ENCODE results near the gene TMPRSS4.

TMPRSS4 gene

DNA sequence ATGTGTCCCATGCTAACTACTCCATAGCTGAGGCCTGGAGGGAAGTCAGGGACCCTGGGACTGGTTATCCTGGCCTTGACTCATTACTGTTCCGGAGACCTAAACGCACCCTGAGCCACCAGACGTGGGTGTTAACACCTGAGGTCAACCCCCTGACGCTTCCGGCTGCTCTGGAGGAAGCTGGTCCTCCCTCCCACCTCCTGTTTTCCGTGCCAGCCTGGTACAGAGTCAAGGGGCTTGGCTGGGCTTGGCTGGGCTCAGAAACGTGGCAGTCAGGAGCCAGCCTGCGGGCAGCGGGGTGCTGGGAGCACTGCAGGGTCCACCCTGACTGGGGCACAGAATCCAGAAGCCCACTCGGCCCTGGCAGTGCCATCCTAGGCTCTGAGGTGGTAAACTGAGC lies 2.6 kb downstream of the TMPRSS4 start:
- no peak for DNase-seq (ENCODE audit: low read depth)

DNA sequence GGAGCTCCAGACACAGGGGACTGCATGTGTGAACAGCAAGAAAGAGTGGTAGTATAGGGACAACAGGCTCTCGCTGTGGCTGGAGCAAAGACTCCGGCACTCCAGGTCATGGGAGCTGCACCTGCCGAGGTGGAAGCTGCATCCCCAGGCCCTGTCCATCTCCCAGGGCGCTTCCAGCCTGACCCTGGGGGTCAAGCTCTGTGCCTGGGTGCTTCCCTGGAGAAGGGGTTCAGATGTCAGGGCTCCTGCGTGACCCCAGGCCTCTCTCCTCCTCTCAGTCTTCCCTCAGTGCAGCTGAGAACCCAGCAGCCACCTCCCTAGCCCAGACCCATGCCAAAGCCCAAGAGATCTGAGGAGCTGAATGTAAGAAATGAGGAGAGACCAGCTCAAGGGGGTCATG lies 3.4 kb downstream of the TMPRSS4 start:
- DNase-seq (ENCODE audit: low read depth): no peak

DNA sequence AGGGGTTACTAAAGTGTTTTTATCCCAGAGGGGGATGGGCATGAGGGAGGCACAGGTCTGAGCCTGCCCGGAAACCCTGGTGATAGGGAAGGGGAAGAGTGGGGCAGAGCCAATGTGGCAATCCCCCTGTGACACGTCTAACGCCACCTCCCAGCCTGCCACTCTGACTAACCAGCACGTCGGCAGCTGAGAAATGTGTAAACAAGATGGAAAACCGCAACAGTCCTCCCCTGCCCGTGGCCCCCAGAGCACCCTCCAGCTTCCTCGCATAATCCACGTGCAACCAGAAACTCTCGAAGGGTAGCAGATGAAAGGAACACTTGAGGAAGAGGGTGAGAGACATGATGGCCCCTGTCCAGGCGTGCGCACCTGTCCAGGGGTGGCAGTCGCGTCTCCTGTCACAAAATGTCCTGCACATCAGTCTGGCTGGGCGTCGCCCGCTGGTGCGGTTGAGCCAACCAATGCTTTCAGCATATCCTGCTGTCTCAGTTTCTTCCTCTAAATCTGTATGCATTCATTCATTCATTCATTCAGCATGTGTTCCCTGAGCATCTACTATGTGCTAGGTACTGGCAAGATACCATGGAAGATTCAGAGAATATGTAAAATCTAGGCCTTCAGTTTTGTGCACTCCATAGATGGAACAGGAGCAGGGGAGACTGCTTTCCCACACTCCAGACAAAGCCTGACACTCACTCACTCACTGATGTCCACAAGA lies 4.5 kb downstream of the TMPRSS4 start:
- no peak for DNase-seq (ENCODE audit: low read depth)

DNA sequence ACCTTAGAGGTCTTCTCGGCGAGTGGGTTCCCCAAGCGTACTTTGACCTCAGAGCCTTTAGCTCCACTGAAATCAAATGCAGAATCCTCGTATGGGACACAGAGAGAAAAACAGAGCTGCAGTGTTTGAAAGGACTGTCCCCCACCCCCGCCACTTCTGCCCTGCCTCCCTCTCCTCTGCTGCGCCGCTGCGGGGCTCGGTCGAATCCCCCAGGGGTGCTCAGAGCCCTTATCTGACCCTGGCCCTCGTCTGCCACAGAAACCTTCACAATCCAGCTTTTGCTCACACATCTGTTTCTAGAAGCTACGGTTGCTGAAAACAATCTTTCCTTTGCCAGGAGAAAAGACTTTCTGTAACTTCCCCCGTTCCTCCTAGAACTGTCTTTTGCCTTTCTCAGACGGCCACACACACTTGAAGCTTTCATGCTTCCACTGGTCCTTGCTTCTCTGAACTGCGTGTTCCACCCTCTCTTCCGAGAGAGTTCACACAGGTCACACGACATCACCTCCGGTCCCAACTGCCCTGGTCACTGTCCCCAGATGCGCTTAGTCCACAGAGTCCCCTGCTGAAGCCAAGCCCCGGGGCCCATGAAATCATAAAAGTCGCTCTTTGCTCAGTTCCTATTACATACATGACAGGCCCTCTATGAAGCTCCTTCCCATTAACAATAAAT lies 6.1 kb downstream of the TMPRSS4 start:
- no peak for DNase-seq (ENCODE audit: low read depth)

DNA sequence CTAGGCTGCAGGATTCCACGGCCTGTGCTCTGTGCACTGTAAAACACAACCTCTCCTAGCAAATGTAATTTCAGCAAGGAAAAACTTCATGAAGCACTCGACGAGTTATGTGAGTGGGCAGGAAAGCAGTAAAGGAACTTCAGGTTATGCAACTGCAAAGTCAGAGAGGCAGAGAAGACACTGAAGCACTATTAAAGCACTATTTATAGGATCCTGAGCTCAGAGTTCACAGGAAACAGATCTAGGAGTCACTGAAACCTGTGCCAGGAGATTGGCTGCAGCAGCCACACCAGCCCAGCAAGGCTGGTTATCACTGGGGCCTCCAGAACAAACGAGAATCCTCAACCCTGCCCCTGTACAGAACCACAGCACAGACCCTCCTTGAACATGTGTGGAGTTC lies 7.4 kb downstream of the TMPRSS4 start:
- no peak for DNase-seq (ENCODE audit: low read depth)

DNA sequence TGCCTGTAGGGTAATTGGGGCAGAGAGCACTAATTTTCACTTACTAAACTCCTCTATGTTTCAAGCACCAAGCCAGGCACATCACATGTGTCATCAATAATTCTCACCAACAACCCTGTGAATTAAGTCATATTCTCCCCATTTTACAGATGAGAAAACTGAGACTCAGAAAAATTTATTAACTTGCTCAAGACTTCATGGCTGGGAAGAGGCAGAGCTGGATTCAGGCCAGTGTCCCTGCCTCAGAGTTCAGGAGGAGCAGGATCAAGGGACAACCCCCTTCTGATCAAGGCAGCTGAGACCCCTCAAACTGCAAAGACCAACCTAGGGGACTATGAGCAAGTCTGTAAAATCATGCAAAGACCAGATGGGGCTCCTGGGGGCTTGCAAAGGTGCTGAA lies 7.8 kb downstream of the TMPRSS4 start:
- no peak for DNase-seq (ENCODE audit: low read depth)

DNA sequence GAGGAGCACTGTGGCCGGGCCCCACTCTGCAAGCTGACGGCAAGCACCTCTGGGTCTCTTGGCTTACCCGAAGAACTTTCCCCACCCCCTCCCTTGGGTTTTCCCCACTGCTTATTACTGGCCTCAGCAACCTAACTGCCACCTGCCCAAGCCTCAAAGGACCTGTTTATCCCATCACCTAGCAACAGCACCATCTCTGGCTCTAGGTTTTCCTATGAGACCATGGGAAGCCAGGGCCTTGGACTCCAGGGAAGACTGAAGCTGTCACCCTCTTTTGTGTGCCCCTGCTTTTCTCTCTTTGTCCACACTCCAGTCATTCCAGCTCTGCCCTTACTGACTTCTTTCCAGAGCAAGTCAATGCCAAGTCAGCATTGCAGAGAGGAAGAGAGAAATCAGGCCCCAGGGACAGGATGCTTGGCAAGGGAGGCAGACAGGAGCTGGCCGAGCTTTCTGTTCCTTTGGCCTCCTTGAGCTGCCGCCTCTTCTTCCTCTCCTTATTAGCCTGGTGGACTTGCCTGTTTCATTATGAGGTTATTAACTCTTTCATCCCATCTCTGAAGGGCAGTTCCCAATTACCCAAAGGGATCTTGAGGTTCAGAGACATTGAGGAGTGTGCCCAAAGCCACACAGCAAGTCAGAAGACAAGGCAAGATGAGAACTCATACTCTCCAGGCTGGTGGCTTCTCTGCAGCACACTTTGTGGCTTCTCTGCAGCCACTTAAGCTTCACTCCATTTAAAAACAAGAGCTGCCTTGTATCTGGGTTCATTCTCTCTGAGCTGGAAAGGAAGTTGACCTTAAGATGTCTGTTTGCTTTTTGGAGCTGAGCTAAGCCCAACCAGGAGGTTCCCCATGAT lies 10.3 kb downstream of the TMPRSS4 start, which contains the start of gene SMIM35:
Gene SMIM35, minus strand, starts transcription at position 51 of the 856 bp plus-strand sequence. CDS start 206 bp downstream, outside the sequence.
- DNase-seq (ENCODE audit: low read depth): no peak

DNA sequence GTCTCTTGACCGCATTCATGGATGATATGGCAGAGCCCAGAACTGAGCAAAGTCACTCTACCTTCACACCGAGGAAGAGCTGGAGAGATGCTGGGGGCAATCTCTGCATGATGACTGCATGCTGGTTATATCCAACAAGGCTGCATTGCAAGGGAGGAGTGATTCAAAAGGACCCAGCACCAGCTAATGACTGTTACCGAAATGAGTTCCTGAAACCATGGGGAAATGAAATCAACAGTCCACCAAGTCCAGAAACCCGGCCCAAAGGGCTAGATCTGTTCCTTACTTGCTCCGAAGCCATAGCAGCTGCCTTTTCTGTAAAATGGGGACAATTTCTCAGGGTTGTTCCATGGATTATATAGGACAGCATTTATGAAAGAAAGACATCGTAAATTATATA lies 11.1 kb downstream of the TMPRSS4 start:
- DNase-seq (ENCODE audit: low read depth): no peak

DNA sequence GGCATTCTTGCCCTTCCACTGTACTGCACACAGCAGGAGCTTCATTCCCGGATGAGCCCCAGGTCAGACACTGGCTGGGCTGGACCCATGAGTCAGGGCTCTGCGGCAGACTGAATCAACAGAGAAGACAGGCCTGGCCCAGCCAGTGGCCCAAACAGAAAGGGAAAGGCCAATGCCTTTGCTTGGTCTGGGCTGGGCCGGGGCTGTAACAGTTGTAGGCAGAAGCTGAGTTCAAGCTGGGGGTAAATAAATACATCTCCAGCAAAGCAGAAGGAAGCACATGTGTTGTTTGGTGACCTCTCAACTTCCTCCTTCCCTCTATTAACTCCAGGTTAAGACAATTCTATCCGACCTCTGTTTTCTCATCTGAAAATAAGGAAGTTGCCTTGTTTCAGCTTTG lies 11.7 kb downstream of the TMPRSS4 start:
- no peak for DNase-seq (ENCODE audit: low read depth)

DNA sequence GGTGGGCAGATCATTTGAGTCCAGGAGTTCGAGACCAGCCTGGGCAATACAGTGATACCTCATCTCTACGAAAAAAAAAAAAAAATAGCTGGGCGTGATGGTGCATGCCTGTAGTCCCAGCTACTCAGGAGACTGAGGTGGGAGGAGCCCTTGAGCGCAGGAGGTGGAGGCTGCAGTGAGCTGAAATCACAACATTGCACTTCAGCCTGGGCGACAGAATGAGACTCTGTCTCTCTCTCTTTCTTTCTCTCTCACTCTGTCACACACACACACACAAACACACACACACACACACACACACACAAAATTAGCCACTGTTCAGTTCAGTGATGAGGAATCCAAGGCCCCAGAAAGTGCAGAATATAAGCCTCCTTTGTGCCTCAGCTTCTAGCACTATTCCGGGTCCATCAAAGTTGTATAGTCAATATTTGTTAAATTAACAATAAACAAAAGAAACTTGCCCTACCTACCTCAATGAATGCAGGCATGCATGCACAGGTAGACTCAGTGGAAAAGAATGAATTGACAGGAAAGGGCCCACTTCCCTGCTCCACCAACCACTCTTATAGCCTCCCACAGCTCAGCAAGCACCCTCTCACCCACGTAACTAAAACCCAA lies 13.8 kb downstream of the TMPRSS4 start:
- DNase-seq (ENCODE audit: low read depth): no peak

DNA sequence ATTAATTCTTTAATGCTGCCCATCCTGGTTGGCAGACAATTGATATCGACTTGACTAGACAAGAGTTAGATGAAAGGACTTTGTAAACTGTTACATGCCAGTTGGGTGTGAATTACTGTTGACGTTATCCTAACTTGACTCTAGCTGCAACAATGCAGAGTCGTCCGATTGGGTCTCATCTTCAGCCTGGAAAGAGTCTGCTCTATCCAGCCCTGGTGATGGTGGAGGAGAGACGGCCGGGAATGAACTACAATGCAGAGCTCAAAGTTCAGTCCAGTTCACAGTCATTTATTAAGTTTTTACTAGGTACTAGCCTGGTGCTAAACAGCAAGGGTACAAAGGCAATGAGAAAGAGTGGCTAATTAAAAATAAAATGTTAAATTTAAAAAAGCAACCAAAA lies 14.8 kb downstream of the TMPRSS4 start:
- DNase-seq (ENCODE audit: low read depth): no peak

DNA sequence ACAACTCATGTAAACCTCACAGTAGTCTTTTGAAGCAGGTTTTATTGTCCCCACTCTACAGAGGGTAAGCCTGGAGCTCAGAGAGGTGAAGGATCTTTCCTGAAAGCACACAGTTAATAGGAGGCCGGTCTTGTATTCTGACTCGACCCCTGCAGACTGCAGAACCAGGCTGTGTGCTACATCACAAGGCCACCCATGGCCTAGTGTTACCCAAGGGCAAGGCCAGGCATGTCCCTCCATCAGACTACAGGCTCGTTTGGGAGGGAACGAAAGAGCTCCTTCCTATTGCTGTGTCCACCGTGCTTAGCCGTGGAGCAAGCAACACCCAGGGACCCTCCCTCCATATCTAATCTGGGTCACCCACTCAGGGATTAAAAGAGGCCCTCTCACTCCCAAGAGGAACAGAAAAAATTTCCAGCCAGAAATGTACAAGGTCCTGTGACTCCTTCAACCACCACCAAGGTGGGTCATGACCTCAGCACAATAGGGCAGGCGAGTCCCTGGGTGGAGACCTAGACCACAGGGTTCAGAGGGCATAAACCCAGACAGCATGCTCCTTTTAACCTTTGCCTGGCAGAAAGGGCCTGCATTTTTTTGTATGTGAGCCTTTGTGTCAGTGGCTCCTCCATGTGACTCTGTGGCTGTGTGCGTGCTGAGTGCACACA lies 16.2 kb downstream of the TMPRSS4 start:
- no peak for DNase-seq (ENCODE audit: low read depth)

DNA sequence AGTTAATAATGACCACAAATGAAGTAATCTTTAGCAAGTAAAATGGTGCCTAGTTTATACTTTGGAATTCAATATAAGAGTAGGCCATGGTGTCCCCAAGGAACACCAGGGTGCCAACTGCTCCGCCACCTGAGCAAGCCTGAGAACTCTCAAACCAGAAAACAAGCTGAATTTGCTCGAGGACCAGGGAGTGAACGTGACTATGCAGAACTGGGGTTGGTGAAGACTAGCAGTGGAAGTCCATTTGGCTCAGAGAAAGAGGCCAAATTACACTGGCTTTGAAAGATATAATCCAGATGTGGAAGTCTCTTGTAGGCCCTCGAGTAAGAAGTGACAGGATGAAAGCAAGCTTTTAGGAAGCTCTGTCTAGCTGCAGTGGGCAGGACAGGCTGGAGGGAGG lies 18.6 kb downstream of the TMPRSS4 start:
- DNase-seq (ENCODE audit: low read depth): no peak

DNA sequence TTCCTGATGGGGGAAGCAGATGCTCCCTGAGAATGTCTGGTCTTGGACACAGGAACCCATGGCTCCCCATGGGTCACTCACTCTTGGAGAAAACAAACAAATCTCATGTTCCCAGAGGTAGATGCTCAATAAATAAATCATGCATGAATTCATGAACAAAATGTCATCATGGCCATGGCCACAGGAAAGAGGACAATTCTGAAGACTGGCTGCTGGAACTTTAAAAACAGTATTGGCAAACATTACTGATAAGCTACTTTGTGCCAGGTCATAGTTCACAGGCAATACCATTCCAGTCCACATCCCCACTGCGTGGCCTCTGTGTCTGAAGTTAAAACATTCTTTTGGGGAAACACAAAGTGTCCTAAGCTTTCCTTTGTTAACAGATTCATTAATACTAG lies 19.1 kb downstream of the TMPRSS4 start:
- DNase-seq (ENCODE audit: low read depth): no peak

DNA sequence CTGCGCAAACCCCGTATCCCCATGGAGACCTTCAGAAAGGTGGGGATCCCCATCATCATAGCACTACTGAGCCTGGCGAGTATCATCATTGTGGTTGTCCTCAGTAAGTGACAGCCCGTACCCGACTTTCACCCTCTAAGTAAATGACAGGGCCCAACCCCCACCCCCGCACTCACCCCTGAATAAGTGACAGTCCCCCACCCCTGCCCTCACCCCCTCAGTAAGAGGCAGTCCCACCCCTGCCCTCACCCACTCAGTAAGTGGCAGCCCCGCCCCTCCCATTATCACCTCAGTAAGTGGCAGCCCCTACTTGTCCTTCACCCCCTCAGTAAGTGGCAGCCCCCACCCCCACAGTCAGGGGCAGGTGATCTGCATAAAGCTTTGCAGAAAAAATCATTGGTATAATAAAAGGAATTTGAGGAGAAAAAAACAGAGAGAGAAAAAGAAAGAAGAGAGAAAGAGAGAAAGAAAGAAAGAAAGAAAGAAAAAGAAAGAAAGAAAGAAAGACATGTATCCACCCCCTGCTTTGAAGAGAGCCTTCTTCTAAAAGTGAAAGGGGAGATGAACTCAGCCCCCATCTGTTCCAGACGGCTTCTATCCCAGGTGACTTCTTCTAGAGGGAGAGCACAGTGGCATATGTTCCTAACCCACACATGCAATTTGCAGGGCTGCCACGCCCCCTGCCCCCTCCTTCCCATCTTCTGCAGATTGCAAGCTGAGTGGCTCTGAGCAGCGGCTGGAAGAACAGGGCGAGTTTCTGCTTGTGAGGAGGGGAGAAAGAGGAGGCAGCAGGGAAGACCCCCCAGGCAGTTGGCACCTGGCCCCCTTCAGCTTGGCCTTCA lies 22.3 kb downstream of the TMPRSS4 start:
- no peak for DNase-seq (ENCODE audit: low read depth)

DNA sequence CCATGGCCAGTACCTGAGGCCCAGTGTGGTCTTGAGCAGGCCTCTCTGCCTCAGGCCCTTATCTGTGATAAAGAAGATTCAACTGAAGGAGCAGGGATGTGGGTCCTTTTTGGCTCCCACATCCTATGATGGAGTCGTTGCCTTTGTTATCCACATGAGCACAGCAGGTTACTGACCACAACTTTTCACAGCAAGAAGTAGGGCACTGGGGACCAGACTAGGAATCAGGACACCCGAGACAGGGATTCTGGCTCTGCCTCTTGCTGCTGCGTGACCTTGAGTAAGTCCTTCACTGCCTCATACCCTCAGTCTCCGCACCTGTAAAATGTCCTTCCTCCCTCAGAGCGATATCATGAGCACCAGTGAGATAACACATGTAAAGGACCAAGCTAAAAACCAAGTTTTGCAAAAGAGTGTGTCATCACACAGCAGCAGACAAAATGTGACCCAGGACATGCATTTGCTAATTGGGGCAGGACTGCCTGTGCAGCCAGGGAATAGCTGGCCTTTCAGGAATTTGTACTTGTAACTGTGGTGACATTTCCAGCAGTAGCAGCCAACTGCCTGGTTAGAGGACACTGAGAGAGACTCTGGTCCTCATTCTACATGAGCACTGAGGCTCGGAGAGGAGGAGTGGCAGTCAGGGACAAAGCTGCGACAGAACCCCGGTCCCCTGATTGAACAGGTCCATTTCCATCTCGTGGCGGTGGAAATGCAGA lies 23.1 kb downstream of the TMPRSS4 start:
- no peak for DNase-seq (ENCODE audit: low read depth)

DNA sequence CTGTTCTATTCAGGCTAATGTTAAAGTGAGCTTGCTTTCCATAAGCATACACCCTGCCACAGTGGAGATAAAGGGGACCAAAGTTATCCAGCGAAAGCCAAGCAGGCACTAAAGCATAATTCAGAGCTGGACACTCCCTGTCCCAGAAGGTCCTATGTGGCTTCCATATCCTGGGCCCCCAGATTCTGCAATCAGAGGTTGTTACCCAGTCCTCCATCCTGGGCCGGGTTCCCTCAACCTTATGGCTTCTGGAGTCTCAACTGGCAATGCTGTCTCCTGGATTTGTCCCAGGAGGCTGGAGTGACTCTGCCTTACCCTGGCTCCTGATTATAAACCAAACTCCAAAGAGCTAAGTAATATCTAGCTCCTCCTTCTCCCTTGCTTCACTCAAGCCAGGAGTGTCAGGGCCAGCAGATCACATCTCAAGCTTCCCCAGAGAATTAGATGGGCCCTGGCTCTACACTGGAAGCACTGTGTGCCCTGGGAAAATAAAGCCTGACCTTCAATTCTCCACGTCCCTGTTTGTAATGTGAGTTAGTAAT lies 23.9 kb downstream of the TMPRSS4 start:
- DNase-seq (ENCODE audit: low read depth): no peak

DNA sequence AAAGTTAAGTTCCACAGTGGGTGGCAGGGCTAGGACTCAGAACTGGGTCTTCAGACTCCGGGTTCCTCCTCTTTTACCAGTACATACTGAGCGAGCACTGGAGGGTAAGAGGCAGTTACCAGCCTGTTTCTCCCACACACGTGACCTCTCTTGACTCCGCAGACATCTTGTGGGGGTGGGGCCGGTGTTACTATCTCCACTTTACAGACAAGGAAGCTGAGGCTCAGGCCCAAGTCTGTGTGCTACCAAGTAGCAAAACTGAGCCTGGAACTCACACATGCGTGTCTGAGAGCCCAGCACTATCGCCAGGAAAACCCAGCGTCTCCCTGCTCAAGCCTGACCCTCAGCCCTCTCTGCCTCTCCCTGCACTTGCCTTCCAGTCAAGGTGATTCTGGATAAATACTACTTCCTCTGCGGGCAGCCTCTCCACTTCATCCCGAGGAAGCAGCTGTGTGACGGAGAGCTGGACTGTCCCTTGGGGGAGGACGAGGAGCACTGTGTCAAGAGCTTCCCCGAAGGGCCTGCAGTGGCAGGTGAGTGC lies 25.9 kb downstream of the TMPRSS4 start:
- DNase-seq (ENCODE audit: low read depth): no peak

DNA sequence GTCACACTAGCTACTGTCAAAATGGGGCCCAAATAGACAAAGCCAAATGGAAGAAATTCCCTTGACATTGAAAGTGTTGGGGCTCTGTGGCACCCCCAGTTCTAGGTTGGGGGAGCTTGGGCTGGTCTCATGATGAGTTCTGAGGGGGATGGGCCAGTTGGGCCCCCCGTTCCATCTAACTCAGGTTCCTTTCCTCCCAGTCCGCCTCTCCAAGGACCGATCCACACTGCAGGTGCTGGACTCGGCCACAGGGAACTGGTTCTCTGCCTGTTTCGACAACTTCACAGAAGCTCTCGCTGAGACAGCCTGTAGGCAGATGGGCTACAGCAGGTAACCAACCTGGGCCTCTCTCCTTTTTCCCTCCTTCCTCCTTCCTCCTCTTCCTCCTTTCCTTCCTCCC lies 27.6 kb downstream of the TMPRSS4 start:
- DNase-seq (ENCODE audit: low read depth): no peak
